PC-3 (cell line): Measurements from ENCODE around the gene SENP6.

Experiments used
- CTCF ChIP-seq: fragments of 300-600 bp; sonication (generic); conservative IDR thresholded peaks from 2 replicates; pipeline ENCODE4 v1.5.1; 2017; ENCODE audit warnings: antibody characterized with exemption, low read depth, mild to moderate bottlenecking, low read length
- EZH2 ChIP-seq: fragments of 300-600 bp; sonication (generic); IDR thresholded peaks from one replicate; pipeline ENCODE4 v1.6.1; 2017; ENCODE audit warnings: antibody characterized with exemption, mild to moderate bottlenecking, low read length; ENCODE audit not compliant: unreplicated experiment
- EZH2phosphoT487 ChIP-seq: fragments of 300-600 bp; sonication (generic); IDR thresholded peaks from 2 replicates; pipeline ENCODE4 v1.6.1; 2018; ENCODE audit warnings: mild to moderate bottlenecking, antibody characterized with exemption, low read length, borderline replicate concordance

- no peak for TF ChIP-seq CTCF
- no peak for TF ChIP-seq EZH2phosphoT487
- TF ChIP-seq EZH2: no peak
Observed at GRCh38 chr6:75755704-75756103, 154.0 kb downstream of the SENP6 start.
